SK-N-SH (cell line): ENCODE data around the gene MRAP. TPM values are rescaled to one million over a fixed set of nuclear protein-coding genes. Genes with fewer than 3 reads are reported as not detected.

ENCODE experiments used
- CTCF ChIA-PET: fragments of 300-600, 350-600 bp; formaldehyde crosslinking; extraction: SDS; loops from one replicate; lab custom pipeline; 2021; lab: Yijun Ruan, JAX
- POLR2A ChIA-PET: fragments of 350-600 bp; sonication (Branson Sonifier 250); formaldehyde crosslinking; extraction: SDS; loops from one replicate; lab custom pipeline; 2020; ENCODE audit warnings: antibody characterized with exemption, inconsistent platforms; lab: Yijun Ruan, JAX
- DNase-seq: peaks from one replicate; pipeline ENCODE4 v3.0.0; 2012
- H2AFZ ChIP-seq: fragments of 200-600 bp; sonication (generic); 2 replicates; pipeline ENCODE4 v1.8.1; 2016; ENCODE audit warnings: antibody characterized with exemption, mild to moderate bottlenecking, low read depth
- H3F3A ChIP-seq: fragments of 200-600 bp; sonication (generic); replicated peaks from 2 replicates; pipeline ENCODE3; 2016; ENCODE audit warnings: antibody characterized with exemption, mild to moderate bottlenecking; ENCODE audit not compliant: insufficient read depth
- H3K27ac ChIP-seq, 2 experiments: fragments of 200-500 bp in 1 of 2; fragments of 200-600 bp in 1 of 2; sonication (Bioruptor generic) in 1 of 2; sonication (generic), shearing (Covaris generic) in 1 of 2; 2 replicates each; pipeline versions ENCODE4 v1.5.1 to v1.6.1; 2014 to 2016; ENCODE audit warnings: low read depth in 2 of 2, inconsistent platforms in 1 of 2, low read length in 1 of 2, mild to moderate bottlenecking in 1 of 2, mixed read lengths in 1 of 2
- H3K27me3 ChIP-seq: fragments of 200-600 bp; sonication (generic), shearing (Covaris generic); 2 replicates; pipeline ENCODE4 v1.6.1; 2016; ENCODE audit warnings: mixed run types; ENCODE audit not compliant: insufficient read depth
- H3K36me3 ChIP-seq, 2 experiments: fragments of 200-500 bp in 1 of 2; fragments of 200-600 bp in 1 of 2; sonication (Bioruptor generic) in 1 of 2; sonication (generic) in 1 of 2; replicated peaks in 1 of 2; 2 replicates each; pipeline versions ENCODE3 to v1.5.1; 2014 to 2016; ENCODE audit warnings: low read length in 1 of 2, mild to moderate bottlenecking in 1 of 2; ENCODE audit not compliant: insufficient read depth in 2 of 2, control insufficient read depth in 1 of 2
- H3K4me1 ChIP-seq, 2 experiments: fragments of 200-500 bp in 1 of 2; fragments of 200-600 bp in 1 of 2; sonication (Bioruptor generic) in 1 of 2; sonication (generic), shearing (Covaris generic) in 1 of 2; 2 replicates each; pipeline versions ENCODE4 v1.5.1 to v1.6.1; 2014 to 2016; ENCODE audit warnings: low read depth in 1 of 2, low read length in 1 of 2, mixed run types in 1 of 2; ENCODE audit not compliant: insufficient read depth in 2 of 2, control insufficient read depth in 1 of 2
- H3K4me2 ChIP-seq: fragments of 200-600 bp; sonication (generic), shearing (Covaris generic); 2 replicates; pipeline ENCODE4 v1.6.1; 2017; ENCODE audit warnings: mixed run types
- H3K4me3 ChIP-seq, 2 experiments: fragments of 200-500 bp in 1 of 2; fragments of 200-600 bp in 1 of 2; sonication (Bioruptor generic) in 1 of 2; sonication (generic), shearing (Covaris generic) in 1 of 2; 2 replicates each; pipeline versions ENCODE4 v1.5.1 to v1.8.1; 2014 to 2016; ENCODE audit warnings: low read depth in 2 of 2, inconsistent platforms in 1 of 2, low read length in 1 of 2, mild to moderate bottlenecking in 1 of 2, mixed read lengths in 1 of 2, moderate library complexity in 1 of 2
- H3K79me2 ChIP-seq: fragments of 200-600 bp; sonication (generic); 2 replicates; pipeline ENCODE4 v1.8.1; 2017; ENCODE audit warnings: mild to moderate bottlenecking; ENCODE audit not compliant: insufficient read depth
- H3K9ac ChIP-seq: fragments of 200-600 bp; sonication (generic); 2 replicates; pipeline ENCODE4 v1.6.1; 2017; ENCODE audit warnings: mixed run types
- H3K9me2 ChIP-seq: fragments of 200-600 bp; sonication (generic); 2 replicates; pipeline ENCODE4 v1.6.1; 2017; ENCODE audit warnings: mixed run types
- H3K9me3 ChIP-seq: fragments of 200-600 bp; sonication (generic); 2 replicates; pipeline ENCODE4 v1.6.1; 2017; ENCODE audit warnings: mixed run types, mild to moderate bottlenecking, moderate library complexity
- H4K20me1 ChIP-seq: fragments of 200-600 bp; sonication (generic); 2 replicates; pipeline ENCODE4 v1.6.1; 2017; ENCODE audit warnings: mild to moderate bottlenecking, mixed run types; ENCODE audit not compliant: insufficient read depth
- EP300 ChIP-seq, 2 experiments: IDR thresholded peaks; 2 replicates each; pipeline versions ENCODE4 v1.4.0 to v1.6.1; 2012; ENCODE audit warnings: borderline replicate concordance in 1 of 2, low read depth in 1 of 2, low read length in 1 of 2
- EZH2phosphoT487 ChIP-seq: fragments of 200-600 bp; sonication (generic); IDR thresholded peaks from 2 replicates; pipeline ENCODE4 v1.6.1; 2017; ENCODE audit warnings: low read depth, mixed run types, mild to moderate bottlenecking, antibody characterized with exemption, moderate library complexity, borderline replicate concordance
- MAX ChIP-seq: IDR thresholded peaks from 2 replicates; pipeline ENCODE4 v1.4.0; 2012; ENCODE audit warnings: low read depth
- MXI1 ChIP-seq: IDR thresholded peaks from 2 replicates; pipeline ENCODE4 v1.6.1; 2012; ENCODE audit warnings: mild to moderate bottlenecking, low read depth, low read length, improper control_type of control experiment
- PBX3 ChIP-seq: IDR thresholded peaks from 2 replicates; pipeline ENCODE4; 2012
- POLR2AphosphoS5 ChIP-seq: IDR thresholded peaks from 2 replicates; pipeline ENCODE4 v1.6.1; 2012; ENCODE audit warnings: low read depth, low read length
- RAD21 ChIP-seq: IDR thresholded peaks from 2 replicates; pipeline ENCODE4 v1.6.1; 2012; ENCODE audit warnings: mild to moderate bottlenecking, low read length
- REST ChIP-seq: IDR thresholded peaks from 2 replicates; pipeline ENCODE4 v1.6.1; 2012; ENCODE audit warnings: mild to moderate bottlenecking, low read depth, low read length, moderate library complexity
- RXRA ChIP-seq: IDR thresholded peaks from 2 replicates; pipeline ENCODE4 v1.4.0; 2012; ENCODE audit warnings: low read depth, mild to moderate bottlenecking, borderline replicate concordance
- SMC3 ChIP-seq: IDR thresholded peaks from 2 replicates; pipeline ENCODE4 v1.6.1; 2012; ENCODE audit warnings: low read depth, low read length, improper control_type of control experiment
- TEAD4 ChIP-seq: IDR thresholded peaks from 2 replicates; pipeline ENCODE4 v1.4.0; 2012; ENCODE audit warnings: mild to moderate bottlenecking, borderline replicate concordance; ENCODE audit not compliant: insufficient read depth
- USF1 ChIP-seq: IDR thresholded peaks from 2 replicates; pipeline ENCODE4 v1.4.0; 2012; ENCODE audit warnings: low read depth, borderline replicate concordance
- WGBS: methylation state at CpG from one replicate; pipeline ENCODE4 v1.1.6; 2017; ENCODE audit warnings: low lambda C conversion rate; 5-methylcytosine and 5-hydroxymethylcytosine counted together
- polyA plus RNA-seq, 3 experiments: library from polyadenylated mRNA; depleted of rRNA; stranded (reverse); fragments of >200 nt; gene quantifications; 2 replicates each; pipeline ENCODE4 v1.2.3, GENCODE V29; 2012

MRAP gene
- polyA plus RNA-seq, 1 of the 3 experiments (the other 2 are of a cell fraction): not detected

GRCh38 chr21:32307706-32308105 lies 9.1 kb downstream of the MRAP start:
- H3K9ac ChIP-seq: no peak overlapping the region
- no peak overlapping the region for H3K4me3 ChIP-seq
- 0 out of 2 replicates have a peak, but pooled peaks cover 3% of the 10 kb centered on the region for H4K20me1 ChIP-seq
- no peak overlapping the region for H2AFZ ChIP-seq
- peaks cover 3% of the 10 kb centered on the region; the same call in 1 of the 2 replicates for H3K79me2 ChIP-seq
- DNase-seq: no peak
- POLR2A ChIA-PET: no interaction called here
- H3K27ac ChIP-seq: no peak overlapping the region
- no peak overlapping the region for H3K4me2 ChIP-seq
- H3K36me3 ChIP-seq: peaks cover 17 to 34% of the 10 kb centered on the region in 2 experiments
- H3K4me1 ChIP-seq: no peaks in the 10 kb centered on the region
- no peaks in the 10 kb centered on the region for H3K27me3 ChIP-seq
- 100% methylated on average over 4 of the region's 4 CpGs for WGBS
- no peaks in the 10 kb centered on the region for H3K9me3 ChIP-seq
- H3F3A ChIP-seq: no peaks in the 10 kb centered on the region
- CTCF ChIA-PET: no interaction called here
- TF ChIP-seq REST (no peak), SMC3 (no peak), MAX (no peak)
- H3K9me2 ChIP-seq: no peaks in the 10 kb centered on the region

- DNase-seq: no peak
- no peak overlapping the region for H2AFZ ChIP-seq
- no peak overlapping the region for H3K4me3 ChIP-seq
- peaks cover 9% of the 10 kb centered on the region; the same call in 1 of the 2 replicates for H3K79me2 ChIP-seq
- no peaks in the 10 kb centered on the region for H3F3A ChIP-seq
- 0 out of 2 replicates have a peak, but pooled peaks cover 3% of the 10 kb centered on the region for H4K20me1 ChIP-seq
- no peak overlapping the region for H3K27ac ChIP-seq
- TF ChIP-seq POLR2AphosphoS5 (no peak), PBX3 (no peak), RXRA (no peak), EP300 (IDR thresholded peaks at IDR 0.05; ENCODE audit: borderline replicate concordance in 1 of 2, low read depth in 1 of 2, low read length in 1 of 2) (no peak), TEAD4 (no peak), MXI1 (no peak), RAD21 (no peak), EZH2phosphoT487 (no peak), USF1 (no peak), MAX (no peak)
- POLR2A ChIA-PET: no interaction called here
- H3K9me2 ChIP-seq: no peaks in the 10 kb centered on the region
- H3K4me2 ChIP-seq: no peak overlapping the region
- H3K27me3 ChIP-seq: no peaks in the 10 kb centered on the region
- CTCF ChIA-PET: interaction anchor here (1.2 kb wide), 1 partner anchor 261 kb away, joined by 3 read pairs; no protein-coding TSS in a partner anchor
- H3K4me1 ChIP-seq: no peaks in the 10 kb centered on the region
- no peaks in the 10 kb centered on the region for H3K9me3 ChIP-seq
- WGBS: 90% methylated on average over 10 of the region's 10 CpGs
- H3K36me3 ChIP-seq: peaks cover 23 to 39% of the 10 kb centered on the region in 2 experiments
- no peak overlapping the region for H3K9ac ChIP-seq
Observed at GRCh38 chr21:32308696-32309095, 10.0 kb downstream of the MRAP start.
